ENCODE results near the gene SKP2.

The SKP2 gene

GRCh38 chr5:36217988-36218387 lies 66.1 kb downstream of the SKP2 start:
- H3K27ac ChIP-seq: no peak overlapping the region
- TF ChIP-seq, protein P1, sequence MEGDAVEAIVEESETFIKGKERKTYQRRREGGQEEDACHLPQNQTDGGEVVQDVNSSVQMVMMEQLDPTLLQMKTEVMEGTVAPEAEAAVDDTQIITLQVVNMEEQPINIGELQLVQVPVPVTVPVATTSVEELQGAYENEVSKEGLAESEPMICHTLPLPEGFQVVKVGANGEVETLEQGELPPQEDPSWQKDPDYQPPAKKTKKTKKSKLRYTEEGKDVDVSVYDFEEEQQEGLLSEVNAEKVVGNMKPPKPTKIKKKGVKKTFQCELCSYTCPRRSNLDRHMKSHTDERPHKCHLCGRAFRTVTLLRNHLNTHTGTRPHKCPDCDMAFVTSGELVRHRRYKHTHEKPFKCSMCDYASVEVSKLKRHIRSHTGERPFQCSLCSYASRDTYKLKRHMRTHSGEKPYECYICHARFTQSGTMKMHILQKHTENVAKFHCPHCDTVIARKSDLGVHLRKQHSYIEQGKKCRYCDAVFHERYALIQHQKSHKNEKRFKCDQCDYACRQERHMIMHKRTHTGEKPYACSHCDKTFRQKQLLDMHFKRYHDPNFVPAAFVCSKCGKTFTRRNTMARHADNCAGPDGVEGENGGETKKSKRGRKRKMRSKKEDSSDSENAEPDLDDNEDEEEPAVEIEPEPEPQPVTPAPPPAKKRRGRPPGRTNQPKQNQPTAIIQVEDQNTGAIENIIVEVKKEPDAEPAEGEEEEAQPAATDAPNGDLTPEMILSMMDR (conservative IDR thresholded peaks at IDR 0.05): no peak

DNA sequence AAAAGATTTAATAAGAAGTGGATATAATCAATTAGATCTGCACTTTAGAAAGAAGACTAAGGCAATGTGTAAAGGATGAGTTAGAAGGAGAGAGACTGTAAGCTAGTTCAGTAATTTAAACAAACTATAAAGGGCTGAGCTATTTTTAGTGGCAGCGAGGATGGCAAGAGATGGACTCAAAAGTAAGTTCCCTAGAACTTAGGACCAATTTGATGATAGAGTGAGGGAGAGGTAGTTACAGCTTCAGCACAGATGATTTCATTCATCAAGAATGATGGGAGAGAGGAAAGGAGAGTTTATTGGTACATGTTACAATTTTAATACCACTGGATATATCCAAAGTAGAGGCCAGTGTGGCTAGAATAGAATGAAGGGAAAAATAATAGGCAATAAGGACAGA lies 70.7 kb downstream of the SKP2 start:
- H3K27ac ChIP-seq: no peak overlapping the region
- TF ChIP-seq, protein P1 (conservative IDR thresholded peaks at IDR 0.05): no peak

GRCh38 chr5:36227046-36227445 lies 75.1 kb downstream of the SKP2 start:
- H3K27ac ChIP-seq: no peak overlapping the region
- TF ChIP-seq, protein P1 (conservative IDR thresholded peaks at IDR 0.05): no peak

DNA sequence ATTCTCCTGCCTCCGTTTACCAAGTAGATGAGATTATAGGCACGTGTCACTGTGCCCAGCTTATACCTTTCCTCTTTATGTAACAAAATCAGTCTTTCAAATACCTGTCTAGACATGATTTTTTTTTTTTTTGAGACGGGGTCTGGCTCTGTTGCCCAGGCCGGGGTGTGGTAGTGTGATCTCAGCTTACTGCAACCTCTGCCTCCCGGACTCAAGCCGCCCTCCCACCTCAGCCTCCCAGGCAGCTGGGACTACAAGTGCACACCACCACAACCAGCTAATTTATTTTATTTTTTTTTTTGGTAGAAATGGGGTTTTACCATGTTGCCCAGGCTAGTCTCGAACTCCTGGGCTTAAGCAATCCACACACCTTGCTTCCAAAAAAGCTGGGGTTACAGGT lies 76.6 kb downstream of the SKP2 start:
- TF ChIP-seq, protein P1 (conservative IDR thresholded peaks at IDR 0.05): no peak
- no peak overlapping the region for H3K27ac ChIP-seq

DNA sequence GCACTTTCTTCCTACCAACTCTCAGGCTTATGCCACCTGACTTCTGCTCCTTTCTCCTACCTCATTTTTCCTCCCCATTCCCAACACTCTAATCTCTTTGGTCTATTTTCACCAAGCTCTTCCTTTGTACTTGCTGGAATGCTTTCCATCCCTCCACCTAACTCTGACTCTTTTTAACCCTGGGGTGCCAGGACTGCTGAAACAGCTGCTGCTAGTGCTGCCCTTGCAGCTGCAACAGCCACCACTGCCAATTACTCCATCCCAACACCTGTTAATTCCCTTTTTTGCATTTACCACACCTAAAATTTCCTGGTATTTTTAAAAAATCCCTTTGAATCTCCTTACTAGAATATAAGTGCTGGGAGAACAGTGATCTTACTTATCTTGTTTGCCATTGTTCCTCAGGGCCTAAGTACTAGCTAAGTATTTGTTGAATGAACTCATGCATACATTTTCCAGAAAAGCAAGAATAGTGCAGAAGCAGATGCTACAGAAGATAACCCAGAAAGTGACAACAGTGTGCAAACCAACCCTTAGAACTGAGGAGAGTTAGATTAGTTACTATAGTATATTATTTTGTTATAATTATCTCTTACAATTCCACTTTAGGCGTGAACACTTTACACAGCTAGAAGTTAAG lies 78.4 kb downstream of the SKP2 start:
- H3K27ac ChIP-seq: no peak overlapping the region
- TF ChIP-seq, protein P1 (conservative IDR thresholded peaks at IDR 0.05): no peak

DNA sequence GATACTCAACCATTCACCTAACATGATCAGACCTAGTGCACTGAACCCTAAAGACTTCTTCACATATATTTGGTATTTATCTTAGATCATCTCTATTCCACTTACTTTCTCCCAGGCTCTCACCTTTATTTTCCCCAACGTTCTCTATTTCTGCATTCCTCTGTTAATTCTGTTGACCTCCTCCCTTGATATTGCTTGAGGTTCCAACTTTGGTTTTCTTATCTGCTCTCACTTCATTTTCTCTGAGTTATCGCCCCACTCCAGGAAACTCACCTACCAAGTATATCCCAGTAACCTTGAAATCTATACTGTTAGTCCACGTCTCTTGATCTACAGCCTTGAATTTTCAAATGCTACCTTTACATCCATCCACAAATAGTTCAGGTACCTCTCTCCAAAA lies 80.6 kb downstream of the SKP2 start:
- TF ChIP-seq, protein P1 (conservative IDR thresholded peaks at IDR 0.05): no peak
- no peak overlapping the region for H3K27ac ChIP-seq
